Hepatic stellate cell (primary cell): ENCODE results near the gene UBL4A.
A peak's percentile ranks its signal among the peaks of the same experiment; 100 is the strongest.

Source experiments
- DNase-seq: peaks from one replicate; pipeline ENCODE4 v3.0.0; 2011; ENCODE audit warnings: low spot score

Gene UBL4A

DNA sequence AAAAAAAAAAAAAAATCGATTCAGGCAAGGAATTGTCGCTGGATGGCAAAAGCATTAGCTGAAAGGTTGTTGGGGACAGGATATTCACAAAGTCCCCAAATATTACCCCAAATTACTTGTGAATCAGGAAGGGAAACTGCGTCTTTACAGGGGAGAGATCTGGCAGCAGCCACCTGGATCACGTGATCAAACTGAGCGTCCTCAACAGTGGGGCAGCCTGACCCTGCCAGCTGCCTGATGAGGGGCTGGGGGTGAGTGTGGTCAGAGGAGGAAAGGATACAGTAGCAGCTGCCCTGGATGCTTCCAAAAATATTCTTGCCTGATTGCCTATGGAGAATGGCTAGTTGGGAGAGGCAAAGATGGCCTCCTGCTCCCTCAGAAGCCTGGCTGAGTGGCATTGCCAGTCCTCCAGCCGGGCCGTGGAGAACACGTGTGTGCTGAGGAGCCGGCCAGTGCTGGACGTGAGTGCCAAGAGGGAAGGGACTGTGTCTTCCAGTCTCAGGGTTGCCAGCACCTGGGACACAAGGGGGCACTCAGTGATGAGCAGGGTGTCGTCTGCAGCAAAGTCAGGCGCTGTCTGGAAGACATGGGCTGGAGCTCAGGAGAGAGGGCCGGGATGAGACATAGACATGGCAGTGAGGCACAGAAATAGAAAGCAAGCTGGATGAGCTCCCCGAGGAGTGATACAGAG is 4.4 kb downstream of the UBL4A start:
- DNase-seq = no peak

- no peak for DNase-seq
These were observed 5.2 kb downstream of the UBL4A start for GRCh38 chrX:154481195-154481594.

GRCh38 chrX:154478728-154479622 is 7.4 kb downstream of the UBL4A start, which contains the start of gene LAGE3:
Gene LAGE3 (minus strand): TSS chrX:154479281. CDS start chrX:154478915, 366 bp downstream.
- DNase-seq = peak; percentile 89

DNA sequence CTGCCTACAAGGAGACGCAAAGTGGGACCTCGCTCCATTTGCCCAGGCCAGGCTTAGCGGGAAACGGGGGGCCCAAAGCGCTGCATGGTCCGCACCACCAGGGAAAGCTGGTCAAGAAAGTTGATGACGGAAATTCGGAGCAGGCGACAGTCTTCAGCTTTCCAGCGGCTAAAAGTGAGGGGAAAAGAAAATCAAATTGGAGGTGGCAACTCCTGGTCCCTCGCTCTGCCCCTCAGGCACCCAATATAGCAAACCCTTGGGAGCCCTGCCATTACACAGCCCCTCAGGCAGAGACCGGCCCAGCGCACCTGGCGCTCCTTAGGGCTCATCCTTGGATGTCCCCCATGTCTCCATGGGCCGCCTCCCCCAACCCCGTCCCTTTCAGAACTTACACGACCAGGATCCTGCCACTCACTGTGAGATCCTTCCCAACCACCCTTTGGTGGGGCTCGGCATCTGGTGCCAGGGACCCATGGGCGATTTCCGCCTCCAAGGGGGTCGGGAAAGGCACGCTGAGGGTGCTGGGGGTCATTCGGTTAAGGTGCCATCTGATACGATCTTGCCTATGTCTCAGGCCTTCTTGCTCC is 8.4 kb downstream of the UBL4A start:
- no peak for DNase-seq

GRCh38 chrX:154476821-154477220 is 9.6 kb downstream of the UBL4A start:
- DNase-seq = no peak

GRCh38 chrX:154473683-154474082 is 12.7 kb downstream of the UBL4A start:
- no peak for DNase-seq

DNA sequence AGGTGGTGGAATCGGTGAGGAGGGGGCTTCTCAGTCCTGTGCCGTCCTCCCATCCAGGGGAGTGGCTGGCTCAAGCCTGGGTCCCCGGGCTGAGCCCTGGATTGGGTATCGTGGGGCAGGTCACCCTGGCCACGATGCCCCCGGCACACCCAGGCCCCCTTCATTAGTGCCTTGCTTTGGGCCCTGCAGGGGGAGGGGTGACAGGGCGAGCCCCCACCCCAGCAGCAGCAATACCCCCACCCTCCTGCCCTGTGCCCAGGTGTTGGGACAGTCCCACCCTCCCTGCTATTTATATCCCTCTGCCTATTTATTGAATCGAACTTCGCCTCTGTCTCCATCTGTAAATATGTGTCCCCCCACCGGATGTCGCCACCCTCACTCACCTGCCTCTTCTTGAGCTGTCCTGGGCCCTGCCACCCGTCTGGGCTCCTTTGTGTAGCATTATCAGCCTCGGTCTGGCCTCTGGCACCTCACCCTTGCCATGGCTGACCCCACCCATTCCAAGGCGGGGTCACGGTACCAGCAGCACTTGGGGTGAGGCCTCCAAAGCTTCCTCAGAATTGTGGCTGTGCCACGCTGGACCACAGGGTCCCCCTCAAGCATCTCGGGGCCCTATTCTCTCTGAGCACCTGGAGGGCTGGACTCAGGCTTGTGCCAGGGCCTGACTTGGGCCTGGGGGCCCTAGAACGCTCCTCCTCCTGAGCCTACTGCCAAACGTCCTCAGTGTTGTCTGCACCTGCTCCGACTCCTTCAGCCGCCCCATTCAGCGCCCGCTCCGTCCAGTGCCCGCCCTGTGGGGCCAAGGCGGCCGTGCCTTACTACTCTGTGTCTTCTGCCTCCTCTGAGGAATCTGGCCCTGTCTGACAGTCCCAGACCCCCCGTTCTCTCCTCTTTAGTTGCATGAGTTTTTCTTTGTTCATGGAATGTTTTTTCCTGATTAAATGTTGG is 13.5 kb downstream of the UBL4A start:
- no peak for DNase-seq

- DNase-seq = no peak
These were observed 14.4 kb downstream of the UBL4A start for GRCh38 chrX:154471839-154472684.

DNA sequence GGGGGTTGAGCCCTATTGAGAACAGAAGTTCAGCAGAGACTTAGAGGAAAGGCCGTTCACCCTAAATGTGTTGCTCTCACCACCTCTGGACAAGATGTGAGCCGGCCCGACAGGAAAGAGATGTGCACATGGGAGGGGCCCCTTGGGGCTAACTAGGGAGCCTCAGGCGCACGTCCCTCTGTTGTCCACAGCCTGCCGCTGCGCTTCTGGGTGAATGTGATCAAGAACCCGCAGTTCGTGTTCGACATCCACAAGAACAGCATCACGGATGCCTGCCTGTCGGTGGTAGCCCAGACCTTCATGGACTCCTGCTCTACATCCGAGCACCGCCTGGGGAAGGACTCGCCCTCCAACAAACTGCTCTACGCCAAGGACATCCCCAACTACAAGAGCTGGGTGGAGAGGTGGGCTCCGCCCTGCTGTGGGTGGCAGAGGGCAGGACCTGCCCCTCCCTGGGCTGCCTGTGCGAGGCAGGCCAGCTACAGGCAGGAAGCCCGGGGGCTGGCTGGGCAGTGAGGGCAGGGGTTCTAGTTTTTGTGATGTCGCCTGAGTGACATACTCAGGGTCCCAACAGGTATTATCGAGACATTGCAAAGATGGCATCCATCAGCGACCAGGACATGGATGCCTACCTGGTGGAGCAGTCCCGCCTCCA is 15.4 kb downstream of the UBL4A start:
- DNase-seq = no peak

DNA sequence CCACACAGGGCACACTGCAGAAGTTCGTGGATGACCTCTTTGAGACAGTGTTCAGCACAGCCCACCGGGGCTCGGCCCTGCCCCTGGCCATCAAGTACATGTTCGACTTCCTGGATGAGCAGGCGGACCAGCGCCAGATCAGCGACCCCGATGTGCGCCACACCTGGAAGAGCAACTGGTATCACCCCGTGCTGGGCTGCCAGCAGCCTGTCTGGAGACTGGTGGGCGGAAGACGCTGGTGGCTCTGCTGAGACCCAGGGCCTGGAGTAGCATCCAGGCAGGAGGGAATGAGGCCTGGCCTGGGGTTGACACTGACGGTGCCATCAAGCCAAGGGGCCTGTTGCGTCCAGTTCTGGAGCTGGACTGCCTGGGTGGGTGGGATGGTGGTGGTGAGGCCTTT is 16.0 kb downstream of the UBL4A start:
- DNase-seq = no peak

DNA sequence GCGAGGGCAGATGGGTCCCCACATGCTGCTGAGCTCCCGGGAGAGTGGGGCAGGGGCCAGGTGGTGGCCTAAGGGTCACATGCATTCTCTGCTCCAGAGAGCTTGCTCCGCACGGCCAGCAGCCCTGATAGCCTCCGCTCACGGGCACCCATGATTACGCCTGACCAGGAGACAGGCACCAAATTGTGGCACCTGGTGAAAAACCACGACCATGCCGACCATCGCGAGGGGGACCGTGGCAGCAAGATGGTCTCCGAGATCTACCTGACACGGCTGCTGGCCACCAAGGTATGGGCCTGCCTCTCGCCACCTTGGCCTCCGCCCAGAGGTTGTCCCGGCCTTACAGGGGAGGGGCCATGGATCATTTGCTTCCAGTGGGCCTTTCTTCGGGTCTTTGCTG is 16.5 kb downstream of the UBL4A start:
- no peak for DNase-seq

DNA sequence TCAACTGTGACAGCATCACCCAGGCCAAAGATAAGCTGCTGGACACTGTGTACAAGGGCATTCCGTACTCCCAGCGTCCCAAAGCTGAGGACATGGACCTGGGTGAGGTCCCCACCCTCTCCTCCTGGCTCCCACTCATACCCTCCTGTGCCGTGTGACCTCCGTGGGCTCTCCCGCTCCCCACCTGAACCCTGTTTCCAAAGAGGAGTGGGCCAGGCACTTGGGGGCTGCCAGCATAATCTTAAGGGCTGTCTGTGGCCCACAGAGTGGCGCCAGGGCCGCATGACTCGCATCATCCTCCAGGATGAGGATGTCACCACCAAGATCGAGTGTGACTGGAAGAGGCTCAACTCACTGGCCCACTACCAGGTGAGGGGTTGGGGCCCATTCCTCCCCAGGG is 17.3 kb downstream of the UBL4A start:
- no peak for DNase-seq

DNA sequence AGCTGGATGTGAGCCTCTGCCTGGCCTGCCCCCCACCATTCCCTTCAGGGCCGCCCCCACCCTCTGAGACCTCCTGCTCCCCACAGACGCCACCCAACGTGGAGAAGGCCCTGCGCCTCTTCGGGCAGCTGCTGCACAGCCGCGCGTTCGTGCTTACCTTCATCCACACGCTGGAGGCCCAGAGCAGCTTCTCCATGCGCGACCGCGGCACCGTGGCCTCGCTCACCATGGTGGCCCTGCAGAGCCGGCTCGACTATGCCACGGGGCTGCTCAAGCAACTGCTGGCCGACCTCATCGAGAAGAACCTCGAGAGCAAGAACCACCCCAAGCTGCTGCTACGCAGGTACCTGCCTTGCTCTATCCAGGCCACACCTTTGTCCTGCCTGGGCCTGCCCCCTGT is 18.2 kb downstream of the UBL4A start:
- DNase-seq = no peak

DNA sequence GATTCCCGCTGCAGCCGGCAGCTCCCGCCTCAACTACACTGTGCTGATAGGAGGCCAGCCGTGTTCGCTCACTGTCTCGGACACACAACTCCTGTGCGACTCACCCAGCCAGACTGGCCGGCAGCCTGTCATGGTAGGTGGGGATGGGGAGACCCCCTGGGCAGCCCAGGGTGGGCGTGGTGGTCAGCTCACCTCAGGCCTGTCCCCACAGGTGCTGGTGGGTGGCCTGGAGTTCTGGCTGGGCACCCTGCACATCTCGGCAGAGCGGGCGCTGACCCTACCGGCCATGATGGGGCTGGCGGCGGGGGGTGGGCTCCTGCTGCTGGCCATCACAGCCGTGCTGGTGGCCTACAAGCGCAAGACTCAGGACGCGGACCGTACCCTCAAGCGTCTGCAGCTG is 18.9 kb downstream of the UBL4A start:
- DNase-seq = no peak

DNA sequence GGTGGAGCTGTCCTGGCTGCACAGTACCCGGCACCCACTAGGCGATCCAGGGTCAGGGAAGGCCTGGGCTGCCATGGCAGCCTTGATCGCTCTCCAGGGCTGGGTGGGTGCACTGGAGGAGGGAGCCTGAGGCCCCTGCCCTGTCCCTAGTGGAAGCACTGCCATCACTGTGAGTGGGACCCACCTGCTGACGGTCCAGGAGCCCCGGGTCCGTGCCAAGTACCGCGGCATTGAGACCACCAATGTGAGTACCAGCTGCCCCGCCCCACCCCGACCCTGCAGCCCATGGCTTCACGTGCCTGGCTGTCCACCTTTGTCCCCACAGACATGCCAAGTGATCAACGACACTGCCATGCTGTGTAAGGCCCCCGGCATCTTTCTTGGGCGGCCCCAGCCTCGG is 19.5 kb downstream of the UBL4A start:
- DNase-seq = no peak

GRCh38 chrX:154466036-154466435 is 20.4 kb downstream of the UBL4A start:
- DNase-seq = no peak

DNA sequence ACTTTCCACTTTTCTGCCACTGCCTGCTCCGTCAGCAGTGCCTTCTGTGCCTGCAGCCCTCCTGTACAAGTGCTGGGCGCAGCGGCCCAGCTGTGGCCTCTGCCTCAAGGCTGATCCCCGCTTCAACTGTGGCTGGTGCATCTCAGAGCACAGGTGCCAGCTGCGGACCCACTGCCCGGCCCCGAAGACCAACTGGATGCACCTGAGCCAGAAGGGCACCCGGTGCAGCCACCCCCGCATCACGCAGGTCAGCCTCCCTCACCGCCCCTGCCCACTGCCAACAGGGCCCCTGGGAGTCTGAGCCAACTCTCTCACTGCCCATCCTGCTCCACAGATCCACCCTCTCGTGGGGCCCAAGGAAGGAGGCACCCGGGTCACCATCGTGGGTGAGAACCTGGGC is 20.8 kb downstream of the UBL4A start:
- DNase-seq = no peak

- DNase-seq = no peak
These were observed 21.5 kb downstream of the UBL4A start for GRCh38 chrX:154464806-154465365.

DNA sequence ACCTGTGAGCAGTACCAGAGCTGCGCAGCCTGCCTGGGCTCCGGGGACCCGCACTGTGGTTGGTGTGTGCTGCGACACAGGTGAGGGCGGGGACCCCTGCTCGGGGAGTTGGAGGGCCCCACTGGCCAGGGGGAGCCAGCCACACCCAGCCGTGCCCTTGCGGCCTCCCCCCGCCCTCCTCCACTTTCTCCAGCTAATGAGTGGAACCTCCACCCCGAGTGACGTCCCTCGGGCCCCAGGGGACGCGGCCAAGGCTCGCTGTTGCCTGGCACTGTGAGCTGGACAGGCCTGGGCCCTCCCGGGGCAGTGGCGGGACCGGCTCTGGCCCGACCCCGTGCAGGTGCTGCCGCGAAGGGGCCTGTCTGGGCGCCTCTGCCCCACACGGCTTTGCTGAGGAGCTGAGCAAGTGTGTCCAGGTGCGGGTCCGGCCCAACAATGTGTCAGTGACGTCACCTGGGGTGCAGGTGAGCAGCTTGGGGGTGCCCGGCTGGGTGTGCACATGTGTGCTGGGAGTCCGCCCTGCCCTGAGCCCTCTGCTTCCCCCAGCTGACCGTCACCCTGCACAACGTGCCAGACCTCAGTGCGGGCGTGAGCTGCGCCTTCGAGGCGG is 22.7 kb downstream of the UBL4A start:
- DNase-seq = no peak

DNA sequence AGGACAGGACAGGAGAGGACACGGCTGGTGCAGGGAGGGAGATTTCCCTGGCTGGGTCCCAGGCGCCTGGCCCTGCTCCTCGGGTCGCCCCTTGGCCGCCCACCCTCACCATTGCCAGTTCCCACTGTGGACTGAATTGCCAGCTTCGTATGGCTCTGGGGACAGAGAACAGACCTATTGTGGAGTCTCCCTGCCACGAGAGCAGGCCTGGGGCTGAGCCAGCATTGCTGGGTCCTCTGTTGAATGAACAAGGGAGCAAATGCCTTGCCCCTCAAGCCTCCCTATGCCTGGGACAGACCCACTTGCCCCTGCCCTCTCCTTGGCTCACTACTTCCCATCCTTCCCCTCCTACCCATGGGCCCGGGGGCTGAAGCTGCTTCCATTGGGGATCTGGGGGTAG is 24.0 kb downstream of the UBL4A start:
- no peak for DNase-seq
